H1 (cell line): ENCODE measurements around the gene RASAL1. TPM values are rescaled to one million over a fixed set of nuclear protein-coding genes. Genes with fewer than 3 reads are reported as not detected.

Experiments used
- CTCF ChIA-PET: fragments of 300-600 bp; sonication (Branson Sonifier 250); formaldehyde crosslinking; loops from one replicate; lab custom pipeline; 2021; ENCODE audit not compliant: partially characterized antibody; lab: Charles Lee
- POLR2A ChIA-PET: fragments of 300-600 bp; sonication (Branson Sonifier 250); formaldehyde crosslinking; loops from one replicate; lab custom pipeline; 2021; ENCODE audit warnings: inconsistent platforms; ENCODE audit not compliant: partially characterized antibody; lab: Charles Lee
- DNase-seq, 2 experiments: peaks; one replicate each; pipeline versions ENCODE4 v3.0.0 to v3.0.0-alpha.2; 2010 to 2022; ENCODE audit warnings: low spot score in 2 of 2, low read depth in 1 of 2, mixed read lengths in 1 of 2
- FAIRE-seq: peaks from 2 replicates; lab custom pipeline; 2011; peaks lifted over from hg19 to GRCh38; lab: Jason Lieb, UNC
- H2AFZ ChIP-seq: 2 replicates; pipeline ENCODE4 v1.8.1; 2012; ENCODE audit warnings: low read length, inconsistent platforms
- H2AK5ac ChIP-seq: 2 replicates; pipeline ENCODE4 v1.6.1; 2013; ENCODE audit warnings: low read depth, low read length
- H2BK120ac ChIP-seq: replicated peaks from 2 replicates; pipeline ENCODE3; 2013; ENCODE audit warnings: low read depth, low read length, inconsistent platforms
- H2BK12ac ChIP-seq: 2 replicates; pipeline ENCODE4 v1.6.1; 2013; ENCODE audit warnings: low read depth, low read length
- H2BK15ac ChIP-seq: 2 replicates; pipeline ENCODE4 v1.6.1; 2013; ENCODE audit warnings: low read length
- H2BK20ac ChIP-seq: 2 replicates; pipeline ENCODE4 v1.6.1; 2013; ENCODE audit warnings: low read length
- H2BK5ac ChIP-seq: 2 replicates; pipeline ENCODE4 v1.6.1; 2013; ENCODE audit warnings: low read depth, low read length
- H3K14ac ChIP-seq: 2 replicates; pipeline ENCODE4 v1.6.1; 2013; ENCODE audit warnings: inconsistent platforms; ENCODE audit not compliant: insufficient read length
- H3K18ac ChIP-seq: 2 replicates; pipeline ENCODE4 v1.6.1; 2013; ENCODE audit warnings: low read length; ENCODE audit errors: extremely low read depth
- H3K23ac ChIP-seq: 2 replicates; pipeline ENCODE4 v1.6.1; 2013; ENCODE audit warnings: inconsistent platforms; ENCODE audit not compliant: insufficient read length
- H3K23me2 ChIP-seq: 2 replicates; pipeline ENCODE4 v1.6.1; 2013; ENCODE audit warnings: low read depth, low read length
- H3K27ac ChIP-seq: 2 replicates; pipeline ENCODE4 v1.6.1; 2011; ENCODE audit warnings: low read depth, low read length, inconsistent platforms
- H3K27me3 ChIP-seq, 4 experiments: replicated peaks in 1 of 4; 1 replicate in 1 of 4; 2 replicates in 3 of 4; pipeline versions ENCODE4 v1.6.1 to v1.8.1; 2011 to 2013; ENCODE audit warnings: low read length in 3 of 4, mild to moderate bottlenecking in 3 of 4, inconsistent platforms in 2 of 4, mixed read lengths in 2 of 4, moderate library complexity in 1 of 4; ENCODE audit not compliant: control insufficient read depth in 3 of 4, insufficient read depth in 3 of 4; ENCODE audit errors: extremely low read depth in 1 of 4
- H3K36me3 ChIP-seq, 4 experiments: 2 replicates each; pipeline versions ENCODE4 v1.6.1 to v1.8.1; 2011 to 2013; ENCODE audit warnings: mild to moderate bottlenecking in 4 of 4, low read length in 3 of 4, moderate library complexity in 2 of 4, control low read depth in 1 of 4, inconsistent platforms in 1 of 4; ENCODE audit not compliant: insufficient read depth in 4 of 4, control insufficient read depth in 2 of 4
- H3K4ac ChIP-seq: replicated peaks from 2 replicates; pipeline ENCODE3; 2013; ENCODE audit warnings: low read length, low read depth, mixed read lengths, inconsistent platforms; ENCODE audit not compliant: insufficient read length
- H3K4me1 ChIP-seq, 4 experiments: replicated peaks in 1 of 4; 1 replicate in 1 of 4; 2 replicates in 3 of 4; pipeline versions ENCODE4 v1.6.1 to v1.8.1; 2011 to 2013; ENCODE audit warnings: low read length in 3 of 4, inconsistent platforms in 2 of 4, mixed read lengths in 1 of 4; ENCODE audit not compliant: insufficient read depth in 4 of 4, control insufficient read depth in 3 of 4
- H3K4me2 ChIP-seq, 2 experiments: 2 replicates each; pipeline versions ENCODE4 v1.6.1 to v1.8.1; 2011 to 2013; ENCODE audit warnings: low read depth in 2 of 2, low read length in 2 of 2, control low read depth in 1 of 2, inconsistent platforms in 1 of 2, mild to moderate bottlenecking in 1 of 2; ENCODE audit not compliant: insufficient read depth in 1 of 2
- H3K4me3 ChIP-seq, 4 experiments: fragments of 200-600, 300-600 bp in 1 of 4; sonication (generic), shearing (Covaris generic), sonication (Bioruptor Twin) in 1 of 4; 2 replicates each; pipeline versions ENCODE4 v1.5.1 to v1.8.1; 2011 to 2016; ENCODE audit warnings: low read length in 4 of 4, low read depth in 3 of 4, control low read depth in 2 of 4, inconsistent platforms in 2 of 4, mild to moderate bottlenecking in 2 of 4, mixed read lengths in 1 of 4, moderate library complexity in 1 of 4; ENCODE audit not compliant: insufficient read depth in 2 of 4; ENCODE audit errors: extremely low read depth in 1 of 4
- H3K56ac ChIP-seq: replicated peaks from 2 replicates; pipeline ENCODE3; 2013; ENCODE audit warnings: low read depth, mild to moderate bottlenecking, mixed read lengths, low read length, inconsistent platforms; ENCODE audit not compliant: insufficient read length
- H3K79me1 ChIP-seq: 2 replicates; pipeline ENCODE4 v1.6.1; 2013; ENCODE audit warnings: low read depth, low read length, control low read depth
- H3K79me2 ChIP-seq, 2 experiments: 2 replicates each; pipeline versions ENCODE4 v1.6.1 to v1.8.1; 2012 to 2013; ENCODE audit warnings: low read length in 2 of 2, mild to moderate bottlenecking in 2 of 2, inconsistent platforms in 1 of 2; ENCODE audit not compliant: insufficient read depth in 2 of 2, control insufficient read depth in 1 of 2
- H3K9ac ChIP-seq, 4 experiments: replicated peaks in 1 of 4; 1 replicate in 1 of 4; 2 replicates in 3 of 4; pipeline versions ENCODE4 v1.6.1 to v1.8.1; 2011 to 2013; ENCODE audit warnings: low read depth in 3 of 4, low read length in 3 of 4, control low read depth in 2 of 4, mild to moderate bottlenecking in 2 of 4, moderate library complexity in 2 of 4, inconsistent platforms in 1 of 4; ENCODE audit errors: extremely low read depth in 1 of 4
- H3K9me3 ChIP-seq, 2 experiments: 2 replicates each; pipeline versions ENCODE4 v1.6.1 to v1.8.1; 2012 to 2013; ENCODE audit warnings: mild to moderate bottlenecking in 2 of 2, moderate library complexity in 2 of 2, control low read depth in 1 of 2, inconsistent platforms in 1 of 2, low read depth in 1 of 2, low read length in 1 of 2, mixed read lengths in 1 of 2; ENCODE audit not compliant: insufficient read depth in 2 of 2
- H4K20me1 ChIP-seq, 2 experiments: replicated peaks in 1 of 2; 2 replicates each; pipeline versions ENCODE3 to v1.8.1; 2011 to 2013; ENCODE audit warnings: inconsistent platforms in 2 of 2, low read length in 2 of 2, mild to moderate bottlenecking in 1 of 2; ENCODE audit not compliant: insufficient read depth in 2 of 2, control insufficient read depth in 1 of 2
- H4K5ac ChIP-seq: 2 replicates; pipeline ENCODE4 v1.6.1; 2013; ENCODE audit warnings: low read length, low read depth, mixed read lengths, inconsistent platforms; ENCODE audit not compliant: insufficient read length
- H4K8ac ChIP-seq: 2 replicates; pipeline ENCODE4 v1.8.0; 2013; ENCODE audit warnings: mild to moderate bottlenecking, moderate library complexity, low read length, inconsistent platforms; ENCODE audit not compliant: insufficient read depth; ENCODE audit errors: extremely low read depth
- H4K91ac ChIP-seq: replicated peaks from 2 replicates; pipeline ENCODE3; 2013; ENCODE audit warnings: low read length, mixed read lengths, inconsistent platforms; ENCODE audit not compliant: insufficient read length
- CBX5 ChIP-seq: fragments of 300-800, 300-1000 bp; sonication (generic); IDR thresholded peaks from 2 replicates; pipeline ENCODE4 v1.7.1; 2016; ENCODE audit warnings: antibody characterized with exemption, low read length, low read depth
- CEBPB ChIP-seq: IDR thresholded peaks from 2 replicates; pipeline ENCODE4 v1.6.1; 2012; ENCODE audit warnings: low read depth, low read length
- HDAC6 ChIP-seq: IDR thresholded peaks from one replicate; pipeline ENCODE4 v1.7.1; 2012; ENCODE audit warnings: low read depth, mild to moderate bottlenecking, inconsistent platforms, low read length, moderate library complexity
- KDM1A ChIP-seq: fragments of 200-600, 300-600 bp; sonication (generic); IDR thresholded peaks from 2 replicates; pipeline ENCODE4 v1.7.1; 2016; ENCODE audit warnings: mild to moderate bottlenecking, low read length, borderline replicate concordance
- POLR2AphosphoS5 ChIP-seq: IDR thresholded peaks from 2 replicates; pipeline ENCODE4 v1.6.1; 2011; ENCODE audit warnings: low read depth, low read length
- POU5F1 ChIP-seq: IDR thresholded peaks from 2 replicates; pipeline ENCODE4 v1.6.1; 2011; ENCODE audit warnings: low read depth, mild to moderate bottlenecking, low read length, moderate library complexity
- RBBP5 ChIP-seq: IDR thresholded peaks from 2 replicates; pipeline ENCODE4 v1.7.1; 2012; ENCODE audit warnings: low read depth, mild to moderate bottlenecking, inconsistent platforms, low read length, moderate library complexity, borderline replicate concordance
- RFX5 ChIP-seq: IDR thresholded peaks from 2 replicates; pipeline ENCODE4 v1.6.1; 2011; ENCODE audit warnings: low read depth, low read length, improper control_type of control experiment, borderline replicate concordance
- SIX5 ChIP-seq: IDR thresholded peaks from 2 replicates; pipeline ENCODE4 v1.6.1; 2011; ENCODE audit warnings: mild to moderate bottlenecking, low read depth, low read length
- SP2 ChIP-seq: IDR thresholded peaks from 2 replicates; pipeline ENCODE4 v1.6.1; 2012; ENCODE audit warnings: mild to moderate bottlenecking, low read length, inconsistent platforms
- WGBS, 2 experiments: shearing (Covaris generic) in 1 of 2; methylation state at CpG; one replicate each; pipeline versions ENCODE4 v1.1.6 to v1.1.7; 2013 to 2015; ENCODE audit warnings: low lambda C conversion rate in 2 of 2, mixed read lengths in 2 of 2, inconsistent platforms in 1 of 2, low coverage in 1 of 2, missing lambda C conversion rate in 1 of 2; ENCODE audit not compliant: insufficient replicate concordance in 2 of 2, insufficient coverage in 1 of 2, insufficient read length in 1 of 2; ENCODE audit errors: extremely low coverage in 1 of 2, missing lambda C conversion rate in 1 of 2; 5-methylcytosine and 5-hydroxymethylcytosine counted together
- polyA plus RNA-seq, 7 experiments: library from polyadenylated mRNA; depleted of rRNA in 3 of 7; stranded (reverse) in 5 of 7; unstranded in 2 of 7; fragments of >200 nt in 5 of 7; fragments of 200-250 nt in 2 of 7; gene quantifications; 1 replicate in 5 of 7; 2 replicates in 1 of 7; 4 replicates in 1 of 7; pipeline versions ENCODE4 v1.2.1 to v1.2.3, GENCODE V29; 2011 to 2013; ENCODE audit warnings: missing spikeins in 2 of 7, mixed read lengths in 2 of 7
- total RNA-seq: library from RNA; stranded (reverse); fragmentation: NEBNext Ultra II Directional; extraction: Animal tissue kit (Norgen Biotek cat#: 25700); gene quantifications from 2 replicates; pipeline ENCODE4 v1.2.1, GENCODE V29; 2021

RASAL1 gene
- total and polyA plus RNA-seq, 2 of the 8 experiments (the other 6 are each of a cell fraction or from before 2014, with no cell fraction given) = 3.7 to 5.0 TPM

DNA sequence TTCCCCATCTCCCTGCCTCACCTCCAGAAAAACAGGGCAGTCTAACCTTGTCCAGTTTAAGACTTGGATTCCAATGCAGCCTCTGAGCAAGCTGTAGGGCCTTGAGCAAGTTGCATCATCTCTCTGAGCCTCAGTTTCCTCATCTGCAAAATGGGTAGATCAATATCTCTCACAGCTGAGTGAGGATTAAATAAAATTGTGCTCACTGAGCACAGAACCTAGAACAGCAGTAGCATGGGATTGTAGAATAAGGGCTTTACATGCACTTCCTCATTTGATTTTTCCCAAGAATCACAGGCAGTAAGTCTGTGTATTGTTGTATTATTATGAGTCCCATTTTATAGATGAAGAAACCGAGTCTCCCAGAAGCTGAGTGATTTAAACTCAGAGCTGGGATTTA, 77.0 kb downstream of the RASAL1 start:
- no peak overlapping the region for H3K18ac ChIP-seq
- 100% methylated on average over 1 of the region's 1 CpG; no CpG with 5 or more reads in 1 of the 2 experiments for WGBS, 2 experiments
- no peak overlapping the region for H4K8ac ChIP-seq
- H3K9ac ChIP-seq = no peak overlapping the region
- H3K79me2 ChIP-seq = no peaks in the 10 kb centered on the region
- no peak overlapping the region for H4K91ac ChIP-seq
- H2BK120ac ChIP-seq = no peak overlapping the region
- FAIRE-seq (no peak), DNase-seq (no peak)
- H2AFZ ChIP-seq = no peak overlapping the region
- H3K4me3 ChIP-seq = no peak overlapping the region
- H2BK20ac ChIP-seq = no peak overlapping the region
- H4K5ac ChIP-seq = no peak overlapping the region
- H3K27ac ChIP-seq = no peak overlapping the region
- no peak overlapping the region for H3K4me2 ChIP-seq
- H3K56ac ChIP-seq = no peak overlapping the region
- TF ChIP-seq POU5F1 (no peak), SP2 (no peak), POLR2AphosphoS5 (no peak), RBBP5 (no peak), HDAC6 (no peak), CEBPB (no peak), KDM1A (no peak), SIX5 (no peak), RFX5 (no peak), CBX5 (no peak)
- H2AK5ac ChIP-seq = no peak overlapping the region
- peaks cover 0 to 22% (median 19%) of the 10 kb centered on the region in 4 experiments; a peak in 6 of 7 replicates for H3K27me3 ChIP-seq
- no peaks in the 10 kb centered on the region for H3K36me3 ChIP-seq
- no peak overlapping the region for H3K14ac ChIP-seq
- no peaks in the 10 kb centered on the region for H3K9me3 ChIP-seq
- no peak overlapping the region for H2BK15ac ChIP-seq
- POLR2A ChIA-PET = no interaction called here
- peaks cover 0 to 11% (median 7%) of the 10 kb centered on the region in 4 experiments; a peak in 5 of 7 replicates for H3K4me1 ChIP-seq
- CTCF ChIA-PET = interaction anchor here (0.8 to 2.4 kb wide), 8 partner anchors 8 to 116 kb away, joined by 3 to 14 read pairs (median 3); no protein-coding TSS in a partner anchor
- peaks cover 0 to 2% of the 10 kb centered on the region in 2 experiments for H4K20me1 ChIP-seq
- H2BK5ac ChIP-seq = no peak overlapping the region
- no peak overlapping the region for H3K23ac ChIP-seq
- no peak overlapping the region for H3K4ac ChIP-seq
- H3K23me2 ChIP-seq = peaks cover 14% of the 10 kb centered on the region; the same call in 1 of the 2 replicates
- H3K79me1 ChIP-seq = no peaks in the 10 kb centered on the region
- H2BK12ac ChIP-seq = no peak overlapping the region
